SK-N-DZ (cell line): ENCODE data around the gene TLR5.

Experiments used
- DNase-seq: peaks from one replicate; pipeline ENCODE4 v3.0.0-alpha.2; 2015; ENCODE audit warnings: low spot score

The TLR5 gene

GRCh38 chr1:223116950-223117349 lies 26.1 kb downstream of the TLR5 start:
- DNase-seq = no peak

GRCh38 chr1:223114871-223115270 lies 28.2 kb downstream of the TLR5 start:
- no peak for DNase-seq

- DNase-seq = no peak
Measured at GRCh38 chr1:223110952-223111351, 32.1 kb downstream of the TLR5 start.

- no peak for DNase-seq
Measured at GRCh38 chr1:223109581-223110026, 33.4 kb downstream of the TLR5 start.

- no peak for DNase-seq
Measured at GRCh38 chr1:223106856-223107255, 36.2 kb downstream of the TLR5 start.

- no peak for DNase-seq
Measured at GRCh38 chr1:223105568-223105967, 37.5 kb downstream of the TLR5 start.

- DNase-seq = peak; percentile 21
Measured at GRCh38 chr1:223102797-223103533, 40.1 kb downstream of the TLR5 start.

GRCh38 chr1:223097713-223098112 lies 45.3 kb downstream of the TLR5 start:
- no peak for DNase-seq

GRCh38 chr1:223095870-223096269 lies 47.2 kb downstream of the TLR5 start:
- DNase-seq = no peak

- DNase-seq = no peak
Measured at GRCh38 chr1:223091896-223092295, 51.2 kb downstream of the TLR5 start.

GRCh38 chr1:223089250-223089649 lies 53.8 kb downstream of the TLR5 start:
- DNase-seq = no peak

- no peak for DNase-seq
Measured at GRCh38 chr1:223088713-223089240, 54.3 kb downstream of the TLR5 start.

GRCh38 chr1:223087291-223088255 lies 55.5 kb downstream of the TLR5 start:
- no peak for DNase-seq

- no peak for DNase-seq
Measured at GRCh38 chr1:223084464-223084866, 58.6 kb downstream of the TLR5 start.

GRCh38 chr1:223083831-223084230 lies 59.2 kb downstream of the TLR5 start:
- DNase-seq = no peak

- no peak for DNase-seq
Measured at GRCh38 chr1:223082914-223083313, 60.1 kb downstream of the TLR5 start.

GRCh38 chr1:223081181-223081994 lies 61.7 kb downstream of the TLR5 start:
- peak; percentile 94 for DNase-seq

- no peak for DNase-seq
Measured at GRCh38 chr1:223079498-223079897, 63.5 kb downstream of the TLR5 start.

- DNase-seq = no peak
Measured at GRCh38 chr1:223077247-223077833, 65.7 kb downstream of the TLR5 start.

- DNase-seq = no peak
Measured at GRCh38 chr1:223076362-223076761, 66.7 kb downstream of the TLR5 start.

- no peak for DNase-seq
Measured at GRCh38 chr1:223075834-223076233, 67.2 kb downstream of the TLR5 start.
